Cortex of kidney (tissue), 1 donor: ENCODE results near the gene C7.
"Not testable (repeated sequence)": the region's sequence is repeated elsewhere in the genome, so short reads cannot be mapped to it uniquely, and the experiment has no call there.

Experiments
- DNase-seq: peaks from one replicate; lab custom pipeline; 2025; lab: John Stamatoyannopoulos, UW

Gene C7

GRCh38 chr5:40909264-40909663 lies at the start of gene C7:
TSS of gene C7 (plus strand) at chr5:40909497. CDS start at chr5:40909611, 114 bp downstream.
- DNase-seq, result no peak

GRCh38 chr5:40860711-40861110 lies 48.6 kb upstream of the C7 start:
- DNase-seq, result no peak

DNA sequence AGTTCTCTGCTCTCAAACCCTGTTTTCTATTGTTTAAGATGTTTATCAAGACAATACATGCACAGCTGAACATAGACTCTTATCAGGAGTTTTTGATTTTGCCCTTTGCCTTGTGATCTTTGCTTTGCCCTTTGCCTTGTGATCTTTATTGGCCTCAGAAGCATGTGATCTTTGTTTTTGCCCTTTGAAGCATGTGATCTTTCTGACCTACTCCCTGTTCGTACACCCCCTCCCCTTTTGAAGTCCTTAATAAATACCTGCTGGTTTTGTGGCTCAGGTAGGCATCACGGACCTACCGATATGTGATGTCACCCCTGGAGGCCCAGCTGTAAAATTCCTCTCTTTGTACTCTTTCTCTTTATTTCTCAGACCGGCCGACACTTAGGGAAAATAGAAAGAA lies 44.3 kb upstream of the C7 start:
- DNase-seq, result not testable (repeated sequence)

DNA sequence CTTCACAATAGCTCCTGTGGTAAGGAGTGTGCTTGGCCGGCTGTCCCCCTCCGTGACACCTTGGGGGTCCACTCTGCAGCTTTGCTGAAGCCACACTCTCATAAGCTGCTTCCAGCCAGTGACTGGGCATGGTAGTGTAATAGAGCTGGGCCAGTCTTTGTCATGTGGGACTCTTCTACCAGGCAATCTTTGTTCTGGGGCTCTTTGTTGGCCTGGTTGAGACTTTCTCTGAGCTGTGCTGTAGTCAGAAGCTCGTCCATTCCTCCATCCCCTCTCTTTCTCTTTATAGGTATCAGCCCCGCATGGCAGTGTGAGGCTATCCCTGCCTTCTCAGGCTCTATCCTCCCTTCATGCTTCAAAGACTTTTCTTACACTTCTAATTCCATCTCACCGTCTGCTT lies 42.5 kb upstream of the C7 start:
- DNase-seq, result no peak

DNA sequence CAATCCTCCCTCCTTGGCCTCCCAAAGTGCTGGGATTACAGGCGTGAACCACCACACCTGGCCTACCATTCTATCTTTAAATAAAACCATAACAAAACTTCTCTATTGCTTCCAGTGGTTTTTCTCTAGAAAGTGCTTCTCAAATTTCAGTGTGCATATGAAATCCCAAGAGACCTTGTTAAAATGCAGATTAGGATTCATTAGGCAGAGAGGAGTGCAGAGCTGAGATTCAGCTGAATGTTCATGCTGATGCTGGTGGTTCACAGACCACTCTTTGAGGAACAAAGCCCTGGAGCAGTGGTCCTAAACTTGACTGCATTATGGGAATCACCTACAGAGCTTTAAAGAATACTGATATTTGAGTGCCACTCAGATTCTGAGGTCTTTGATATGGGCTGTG lies 39.9 kb upstream of the C7 start:
- DNase-seq, result no peak

DNA sequence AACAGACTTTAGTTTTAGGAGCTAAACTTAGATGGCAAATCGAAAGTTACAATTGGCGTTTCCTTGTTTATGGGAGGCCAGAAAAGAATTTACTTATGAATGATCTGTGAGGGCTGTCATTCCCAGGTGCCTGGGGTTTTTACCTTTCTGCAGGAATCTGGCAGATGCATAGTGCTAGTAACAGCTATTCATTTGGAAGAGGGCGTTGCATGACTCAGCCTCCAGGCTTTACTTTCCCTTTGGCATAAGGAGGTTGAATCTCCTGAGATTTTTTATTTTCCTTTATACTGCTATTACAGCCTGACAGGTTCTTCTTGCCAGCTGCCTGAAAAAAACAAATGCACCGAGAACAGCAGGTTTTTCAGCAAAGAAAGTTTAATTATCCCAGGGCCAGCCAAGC lies 38.1 kb upstream of the C7 start:
- no peak for DNase-seq

DNA sequence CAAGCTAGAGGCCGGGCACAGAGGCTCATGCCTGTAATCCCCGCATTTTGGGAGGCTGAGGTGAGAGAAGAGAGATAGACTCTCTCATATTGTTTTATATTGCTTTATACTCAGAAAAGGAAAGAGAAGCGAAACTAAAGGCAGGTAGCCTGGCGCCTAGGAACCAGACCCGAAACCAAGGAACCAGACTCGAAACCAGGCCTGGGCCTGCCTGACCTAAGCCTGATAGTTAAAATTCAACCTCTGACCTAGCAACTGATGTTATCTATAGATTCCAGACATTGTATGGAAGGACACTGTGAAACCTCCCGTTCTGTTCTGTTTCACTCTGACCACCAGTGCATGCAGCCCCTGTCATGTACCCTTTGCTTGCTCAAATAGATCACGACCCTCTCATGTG lies 37.0 kb upstream of the C7 start:
- DNase-seq, result not testable (repeated sequence)

DNA sequence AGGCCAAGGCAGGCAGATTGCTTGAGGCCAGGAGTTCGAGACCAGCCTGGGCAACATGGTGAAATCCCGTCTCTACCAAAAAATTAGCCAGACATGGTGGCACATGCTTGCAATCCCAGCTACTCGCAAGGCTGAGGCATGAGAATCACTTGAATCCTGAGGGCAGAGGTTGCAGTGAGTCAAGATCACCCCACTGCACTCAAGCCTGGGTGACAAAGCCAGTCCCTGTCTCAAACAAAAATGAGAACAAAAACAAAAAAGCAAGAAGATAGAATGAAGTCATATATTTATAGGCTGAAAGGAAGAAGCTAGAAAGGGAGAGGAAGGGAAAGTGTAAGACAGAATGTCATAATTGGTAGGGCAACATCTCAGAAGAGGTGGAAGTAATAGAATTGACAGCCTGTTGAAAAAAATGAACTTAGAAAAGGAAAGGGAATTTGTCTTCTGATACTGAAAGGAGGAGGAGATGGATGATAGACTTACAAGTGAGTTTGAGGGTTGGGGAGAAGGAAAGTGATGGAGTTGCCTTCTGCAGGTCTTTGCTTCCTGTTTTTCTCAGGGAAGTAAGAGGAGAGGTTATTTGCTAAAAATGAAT lies 35.9 kb upstream of the C7 start:
- no peak for DNase-seq

DNA sequence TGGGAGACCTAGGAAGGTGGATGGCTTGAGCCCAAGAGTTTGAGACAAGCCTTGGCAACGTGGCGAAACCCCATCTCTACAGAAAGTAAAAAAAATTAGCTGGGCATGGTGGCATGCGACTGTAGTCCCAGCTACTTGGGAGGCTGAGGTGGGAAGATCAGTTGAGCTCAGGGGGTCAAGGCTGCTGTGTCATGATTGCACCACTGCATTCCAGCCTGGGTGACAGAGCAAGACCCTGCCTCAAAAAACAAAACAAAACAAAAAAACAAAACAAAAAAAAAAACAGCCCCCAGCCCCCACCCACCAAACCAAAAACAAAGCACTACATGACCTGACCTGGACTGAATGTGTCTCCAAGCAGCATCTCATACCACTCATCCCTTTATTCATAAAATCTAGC lies 33.3 kb upstream of the C7 start:
- no peak for DNase-seq

- DNase-seq, result no peak
These were observed 31.8 kb upstream of the C7 start for GRCh38 chr5:40877371-40877988.

GRCh38 chr5:40879163-40879942 lies 29.9 kb upstream of the C7 start:
- DNase-seq, result no peak

GRCh38 chr5:40882291-40882690 lies 27.0 kb upstream of the C7 start:
- no peak for DNase-seq

GRCh38 chr5:40883051-40883450 lies 26.2 kb upstream of the C7 start:
- DNase-seq, result not testable (repeated sequence)

DNA sequence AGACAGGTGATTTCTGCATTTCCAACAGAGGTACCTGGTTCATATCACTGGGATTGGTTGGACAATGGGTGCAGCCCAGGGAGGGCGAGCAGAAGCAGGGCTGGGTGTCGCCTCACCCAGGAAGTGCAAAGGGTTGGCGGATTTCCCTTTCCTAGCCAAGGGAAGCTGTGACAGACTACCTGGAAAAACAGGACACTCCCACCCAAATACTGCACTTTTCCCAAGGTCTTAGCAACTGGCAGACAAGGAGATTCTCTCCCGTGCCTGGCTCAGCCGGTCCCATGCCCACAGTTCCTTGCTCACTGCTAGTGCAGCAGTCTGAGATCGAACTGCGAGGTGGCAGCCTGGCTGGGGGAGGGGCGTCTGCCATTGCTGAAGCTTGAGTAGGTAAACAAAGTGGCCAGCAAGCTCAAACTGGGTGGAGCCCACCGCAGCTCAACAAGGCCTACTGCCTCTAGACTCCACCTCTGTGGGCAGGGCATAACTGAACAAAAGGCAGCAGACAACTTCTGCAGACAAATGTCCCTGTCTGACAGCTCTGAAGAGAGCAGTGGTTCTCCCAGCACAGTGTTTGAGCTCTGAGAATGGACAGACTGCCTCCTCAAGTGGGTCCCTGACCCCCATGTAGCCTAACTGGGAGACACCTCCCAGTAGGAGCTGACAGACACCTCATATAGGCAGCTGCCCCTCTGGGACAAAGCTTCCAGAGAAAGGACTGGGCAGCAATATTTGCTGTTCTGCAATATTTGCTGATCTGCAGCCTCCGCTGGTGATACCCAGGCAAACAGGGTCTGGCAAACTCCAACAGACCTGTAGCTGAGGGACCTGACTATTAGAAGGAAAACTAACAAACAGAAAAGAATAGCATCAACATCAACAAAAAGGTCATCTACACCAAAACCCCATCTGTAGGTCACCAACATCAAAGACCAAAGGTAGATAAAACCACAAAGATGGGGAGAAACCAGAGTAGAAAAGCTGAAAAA lies 13.6 kb upstream of the C7 start:
- not testable (repeated sequence) for DNase-seq

DNA sequence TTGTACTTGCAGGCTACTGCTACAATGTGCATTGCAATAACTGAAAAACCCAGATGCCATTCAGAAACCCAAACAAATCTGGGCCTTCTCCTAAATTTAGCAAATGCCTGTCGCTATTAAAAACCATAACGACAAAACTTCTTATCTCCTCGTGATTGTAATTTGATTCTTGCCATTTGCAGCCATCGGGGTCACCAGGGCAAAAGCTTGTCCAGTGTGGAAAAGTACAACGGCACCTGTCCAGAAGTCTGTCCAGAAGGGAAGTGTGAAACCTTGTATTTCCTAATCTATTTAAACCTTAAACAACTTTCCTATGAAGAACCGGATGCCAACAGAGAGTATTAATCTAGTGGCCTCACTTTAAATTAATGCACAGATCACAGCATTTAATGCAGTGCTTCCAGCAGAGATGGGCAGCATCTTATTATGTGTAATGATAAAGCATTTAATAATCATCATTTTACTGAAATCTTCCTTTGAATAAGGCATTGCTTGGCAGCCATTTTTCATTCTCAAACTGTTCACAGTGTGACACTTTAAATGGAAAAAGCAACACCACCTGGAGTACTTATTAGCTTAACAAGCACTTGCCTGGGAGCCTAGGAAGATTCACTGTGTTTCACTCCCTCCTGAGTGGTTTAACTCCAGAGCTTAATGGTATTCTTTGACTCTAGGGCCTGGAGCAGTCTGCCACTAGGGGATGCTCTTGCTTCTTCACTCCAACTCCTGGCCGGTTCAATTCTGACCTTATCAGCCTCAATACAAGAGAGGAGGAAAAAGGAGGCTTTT lies 4.9 kb upstream of the C7 start:
- no peak for DNase-seq

DNA sequence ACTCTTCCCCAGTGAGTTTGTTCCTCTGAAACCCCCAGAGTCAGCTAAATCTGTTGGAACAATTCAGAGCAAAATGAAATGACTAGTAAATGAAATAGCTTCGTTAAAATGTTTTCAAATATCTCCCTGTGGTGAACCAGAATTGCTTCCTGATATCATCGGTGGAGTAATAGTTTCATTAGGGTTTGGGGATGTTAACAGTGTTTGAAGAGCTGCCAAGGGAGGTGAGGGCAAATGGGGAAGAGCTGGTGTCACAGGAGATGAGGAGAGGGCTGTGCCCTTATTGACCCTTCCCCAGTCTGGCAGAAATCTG lies 4.3 kb upstream of the C7 start:
- DNase-seq, result no peak

DNA sequence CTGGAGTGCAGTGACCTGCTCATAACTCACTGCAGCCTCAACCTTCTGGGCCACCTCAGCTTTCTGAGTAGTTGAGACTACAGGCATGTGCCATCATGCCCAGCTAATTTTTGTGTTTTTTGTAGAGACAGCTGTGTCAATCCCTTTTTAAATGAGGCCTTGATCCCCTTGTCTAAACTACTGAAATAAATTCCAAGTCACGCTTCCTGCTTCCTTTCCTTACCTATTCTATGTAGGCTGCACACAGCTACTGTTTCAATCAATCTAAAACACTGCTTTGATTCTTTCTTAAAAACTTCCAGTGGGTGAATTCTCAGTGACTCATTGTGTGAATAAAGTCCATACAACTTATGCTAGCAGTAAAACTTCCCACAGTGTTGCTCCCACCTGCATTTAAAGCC lies 2.9 kb upstream of the C7 start:
- no peak for DNase-seq

DNA sequence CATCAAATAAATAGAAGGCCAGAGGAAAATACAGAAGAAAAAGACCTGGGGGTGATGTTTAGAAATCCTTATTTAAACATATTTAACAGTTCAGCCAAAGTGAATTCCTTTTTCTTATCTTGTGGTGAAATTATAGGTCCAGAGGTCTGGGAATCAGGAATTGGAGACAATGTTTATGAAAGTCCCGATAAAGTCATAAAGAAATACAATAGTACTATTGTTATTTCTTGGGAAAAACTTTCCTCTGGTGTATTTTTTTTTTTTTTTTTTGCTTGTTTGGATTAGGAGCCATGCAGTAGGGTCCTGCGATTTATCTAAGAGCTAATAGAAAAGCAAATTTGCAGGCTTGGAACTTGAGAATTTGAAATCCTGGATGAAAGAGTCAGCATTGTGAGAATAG lies 426 bp downstream of the C7 start:
- no peak for DNase-seq

DNA sequence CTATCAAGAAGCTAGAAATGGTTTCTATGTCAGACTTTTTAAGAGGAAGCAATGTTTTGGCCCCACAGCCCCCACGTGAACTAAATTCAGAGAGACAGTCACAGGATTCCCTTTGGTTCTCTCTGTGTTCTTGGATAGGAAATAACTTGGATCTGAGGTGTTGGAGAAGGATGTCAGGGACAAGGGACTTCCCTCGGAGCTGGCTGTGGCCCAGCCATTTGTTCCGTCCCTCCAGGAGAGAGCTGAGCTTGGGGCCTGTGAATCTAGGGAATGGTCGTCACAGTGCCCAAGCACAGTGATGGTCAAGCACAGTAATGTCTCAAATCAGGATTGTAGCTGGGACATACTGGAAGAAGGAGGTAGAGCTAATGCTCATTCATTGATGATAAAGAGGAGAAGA lies 2.0 kb downstream of the C7 start:
- no peak for DNase-seq

DNA sequence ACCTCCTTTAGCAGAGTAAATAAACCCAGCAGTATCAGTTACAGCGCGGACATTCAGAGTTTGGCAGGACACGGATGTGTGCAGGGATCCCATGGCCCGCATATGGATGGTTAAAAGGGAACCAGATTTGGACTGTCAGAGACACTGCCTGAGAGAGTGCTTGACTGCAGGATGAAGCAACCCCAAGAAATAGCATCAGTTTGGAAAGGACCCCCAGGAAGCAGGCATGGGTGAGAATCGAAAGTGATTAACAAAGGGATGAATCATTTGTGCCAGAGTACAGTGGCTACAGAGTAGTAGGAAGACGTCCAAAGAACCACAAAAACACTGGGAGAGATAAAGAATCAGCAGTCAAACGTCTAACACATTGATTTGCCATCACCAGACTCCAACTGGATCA lies 5.5 kb downstream of the C7 start:
- DNase-seq, result no peak

GRCh38 chr5:40915341-40915926 lies 6.1 kb downstream of the C7 start:
- DNase-seq, result no peak
